HEK293 (cell line): ENCODE results near the gene MKI67.

Experiments used
- CTCF ChIA-PET: fragments of 350-600 bp; formaldehyde crosslinking; extraction: SDS; loops from one replicate; lab custom pipeline; 2021; ENCODE audit warnings: antibody characterized with exemption; lab: Yijun Ruan, JAX
- POLR2A ChIA-PET: fragments of 300-600 bp; formaldehyde crosslinking; extraction: SDS; loops from one replicate; lab custom pipeline; 2020; ENCODE audit warnings: antibody characterized with exemption, inconsistent platforms; lab: Yijun Ruan, JAX
- H3K27ac ChIP-seq: fragments of 200-500 bp; sonication (Bioruptor generic); 2 replicates; pipeline ENCODE4 v1.5.1; 2014; ENCODE audit warnings: low read depth, low read length, control low read depth, inconsistent platforms; ENCODE audit errors: extremely low read depth
- H3K36me3 ChIP-seq, 2 experiments: fragments of 200-500 bp in 1 of 2; sonication (Bioruptor generic) in 1 of 2; 1 replicate in 1 of 2; 2 replicates in 1 of 2; pipeline ENCODE4 v1.5.1; 2014 to 2017; ENCODE audit warnings: inconsistent platforms in 2 of 2, low read length in 2 of 2; ENCODE audit not compliant: control insufficient read depth in 2 of 2, insufficient read depth in 1 of 2
- H3K4me1 ChIP-seq: fragments of 200-500 bp; sonication (Bioruptor generic); 2 replicates; pipeline ENCODE4 v1.5.1; 2014; ENCODE audit warnings: mild to moderate bottlenecking, low read length, inconsistent platforms; ENCODE audit not compliant: control insufficient read depth, insufficient read depth
- H3K4me3 ChIP-seq: 2 replicates; pipeline ENCODE4 v1.5.1; 2011; ENCODE audit warnings: low read depth, mild to moderate bottlenecking, control low read depth, low read length, moderate library complexity
- H3K9me3 ChIP-seq: fragments of 200-500 bp; sonication (Bioruptor generic); 2 replicates; pipeline ENCODE4 v1.5.1; 2014; ENCODE audit warnings: low read depth, low read length, inconsistent platforms; ENCODE audit not compliant: control insufficient read depth, insufficient read depth
- BCL11B ChIP-seq: fragments of 450-650 bp; formaldehyde crosslinking; IDR thresholded peaks from 2 replicates; pipeline ENCODE4 v1.5.1; 2016; ENCODE audit warnings: low read depth, missing biosample characterization, missing genetic modification characterization
- FEZF1 ChIP-seq: fragments of 450-650 bp; formaldehyde crosslinking; IDR thresholded peaks from 2 replicates; pipeline ENCODE4 v1.5.1; 2016; ENCODE audit warnings: missing biosample characterization, missing genetic modification characterization
- GLIS2 ChIP-seq: fragments of 450-650 bp; formaldehyde crosslinking; IDR thresholded peaks from 2 replicates; pipeline ENCODE4 v1.5.1; 2016; ENCODE audit warnings: missing biosample characterization, missing genetic modification characterization
- KLF10 ChIP-seq: fragments of 450-650 bp; IDR thresholded peaks from 2 replicates; pipeline ENCODE4 v1.5.1; 2018; ENCODE audit warnings: missing biosample characterization, mild to moderate bottlenecking, missing genetic modification characterization
- KLF16 ChIP-seq: fragments of 450-650 bp; formaldehyde crosslinking; IDR thresholded peaks from 2 replicates; pipeline ENCODE4 v1.5.1; 2017; ENCODE audit warnings: missing biosample characterization, missing genetic modification characterization
- MEIS1 ChIP-seq: sonication (generic); formaldehyde crosslinking; IDR thresholded peaks from 2 replicates; pipeline ENCODE4 v1.8.1; 2022; ENCODE audit warnings: missing genetic modification reagents, mild to moderate bottlenecking, borderline replicate concordance
- MYNN ChIP-seq: fragments of 450-650 bp; formaldehyde crosslinking; IDR thresholded peaks from 2 replicates; pipeline ENCODE4 v1.5.1; 2016; ENCODE audit warnings: missing biosample characterization, missing genetic modification characterization, borderline replicate concordance
- SALL2 ChIP-seq: fragments of 450-650 bp; formaldehyde crosslinking; IDR thresholded peaks from 2 replicates; pipeline ENCODE4 v1.5.0; 2017; ENCODE audit warnings: missing biosample characterization, mild to moderate bottlenecking, missing genetic modification characterization, borderline replicate concordance
- SCRT2 ChIP-seq: fragments of 450-650 bp; formaldehyde crosslinking; IDR thresholded peaks from 2 replicates; pipeline ENCODE4 v1.5.1; 2016; ENCODE audit warnings: missing biosample characterization, missing genetic modification characterization
- ZNF175 ChIP-seq: fragments of 450-650 bp; formaldehyde crosslinking; IDR thresholded peaks from 2 replicates; pipeline ENCODE4 v1.5.1; 2016; ENCODE audit warnings: missing biosample characterization, missing genetic modification characterization
- ZNF239 ChIP-seq: fragments of 450-650 bp; formaldehyde crosslinking; IDR thresholded peaks from 2 replicates; pipeline ENCODE4 v1.5.1; 2016; ENCODE audit warnings: missing biosample characterization, missing genetic modification characterization
- ZNF341 ChIP-seq: fragments of 450-650 bp; formaldehyde crosslinking; IDR thresholded peaks from 2 replicates; pipeline ENCODE4; 2016; ENCODE audit warnings: low read depth, missing biosample characterization, missing genetic modification characterization
- ZNF391 ChIP-seq: fragments of 450-650 bp; formaldehyde crosslinking; IDR thresholded peaks from 2 replicates; pipeline ENCODE4 v1.5.1; 2016; ENCODE audit warnings: low read depth, missing biosample characterization, missing genetic modification characterization, borderline replicate concordance
- ZNF394 ChIP-seq: fragments of 450-650 bp; formaldehyde crosslinking; IDR thresholded peaks from 2 replicates; pipeline ENCODE4 v1.5.1; 2016; ENCODE audit warnings: missing biosample characterization, missing genetic modification characterization, mild to moderate bottlenecking, moderate library complexity, borderline replicate concordance
- ZNF585B ChIP-seq: fragments of 450-650 bp; formaldehyde crosslinking; IDR thresholded peaks from 2 replicates; pipeline ENCODE4 v1.5.1; 2016; ENCODE audit warnings: missing biosample characterization, missing genetic modification characterization
- ZNF621 ChIP-seq: fragments of 450-650 bp; formaldehyde crosslinking; IDR thresholded peaks from 2 replicates; pipeline ENCODE4 v1.5.1; 2017; ENCODE audit warnings: missing biosample characterization, missing genetic modification characterization
- ZNF624 ChIP-seq: fragments of 450-650 bp; formaldehyde crosslinking; IDR thresholded peaks from 2 replicates; pipeline ENCODE4 v1.5.1; 2017; ENCODE audit warnings: missing biosample characterization, missing genetic modification characterization
- ZNF658 ChIP-seq: fragments of 450-650 bp; formaldehyde crosslinking; IDR thresholded peaks from 2 replicates; pipeline ENCODE4; 2016; ENCODE audit warnings: missing biosample characterization, missing genetic modification characterization
- ZNF785 ChIP-seq: fragments of 450-650 bp; formaldehyde crosslinking; IDR thresholded peaks from 2 replicates; pipeline ENCODE4 v1.5.1; 2016; ENCODE audit warnings: missing biosample characterization, missing genetic modification characterization
- TF ChIP-seq, protein P1 (sequence below): fragments of 450-650 bp; formaldehyde crosslinking; IDR thresholded peaks from 2 replicates; pipeline ENCODE4 v1.5.1; 2016; ENCODE audit warnings: missing biosample characterization, missing genetic modification characterization
- TF ChIP-seq, protein P2 (sequence below): fragments of 450-650 bp; formaldehyde crosslinking; IDR thresholded peaks from 2 replicates; pipeline ENCODE4 v1.5.0; 2017; ENCODE audit warnings: missing biosample characterization, missing genetic modification characterization, borderline replicate concordance
- TF ChIP-seq, protein P3 (sequence below): fragments of 450-650 bp; formaldehyde crosslinking; IDR thresholded peaks from 2 replicates; pipeline ENCODE4 v1.5.1; 2016; ENCODE audit warnings: missing biosample characterization, missing genetic modification characterization

Gene MKI67

DNA sequence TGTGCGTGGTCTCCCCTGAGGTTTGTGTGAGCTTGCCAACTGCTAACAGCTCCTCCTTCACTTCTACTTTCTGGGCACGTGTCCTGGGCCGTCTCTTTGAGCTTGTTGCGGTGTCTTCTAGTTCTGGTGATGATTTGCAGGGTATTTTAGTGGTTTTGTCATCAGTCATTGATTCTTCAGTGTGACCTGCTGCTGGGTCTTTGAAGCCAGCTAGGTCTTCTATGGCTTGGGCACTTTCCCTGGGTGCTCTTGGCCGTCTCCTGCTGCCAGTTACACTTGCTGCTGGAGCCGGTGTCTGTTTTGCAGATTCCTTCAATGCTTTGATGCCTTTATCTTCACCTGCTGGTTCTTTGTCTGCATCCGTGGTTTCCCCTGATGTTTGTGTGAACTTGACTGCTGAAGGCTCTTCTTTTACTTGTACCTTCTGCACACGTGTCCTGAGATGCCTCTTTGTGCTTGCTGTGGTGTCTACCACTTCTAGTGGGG is 23.0 kb downstream of the MKI67 start (continued):
- TF ChIP-seq GLIS2 (tag by site-specific recombination) (no peak), FEZF1 (no peak), ZNF239 (tag by site-specific recombination) (no peak)
- TF ChIP-seq, all 188 proteins: peak for 0

DNA sequence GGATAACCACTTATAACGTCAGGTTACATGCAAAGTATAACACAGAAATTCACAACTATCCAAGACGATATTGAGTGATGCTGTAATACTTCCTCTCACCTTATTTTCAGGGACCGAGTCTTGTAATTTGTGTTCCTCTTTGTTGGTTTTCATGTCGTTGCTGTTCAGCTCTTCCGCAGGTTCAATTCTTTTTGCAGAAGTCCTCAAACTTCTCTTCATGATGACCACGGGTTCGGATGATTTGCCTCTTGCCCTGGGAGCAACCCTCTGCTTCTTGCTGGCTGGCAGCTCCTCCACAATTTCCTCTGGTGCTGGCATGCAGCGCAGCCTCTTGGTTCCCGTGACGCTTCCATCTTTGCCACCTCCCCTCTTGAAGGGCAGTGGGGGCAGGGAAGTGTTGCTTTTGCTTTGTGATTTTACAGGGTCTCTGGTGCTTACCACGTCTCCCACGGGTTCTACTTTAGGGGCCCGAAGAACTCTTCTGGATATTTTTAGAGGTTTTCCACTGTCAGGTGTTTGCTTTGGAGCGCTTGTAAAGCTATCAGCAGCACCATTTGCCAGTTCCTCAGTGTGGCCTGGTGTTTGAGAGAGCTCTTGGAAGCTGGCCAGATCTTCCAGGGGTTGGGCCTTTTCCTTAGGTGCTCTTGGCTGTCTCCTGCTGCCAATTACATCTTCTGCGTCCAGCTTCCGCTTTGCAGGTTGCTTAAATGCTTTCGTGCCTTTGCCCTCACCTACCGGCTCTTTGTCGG is 23.6 kb downstream of the MKI67 start:
- CTCF ChIA-PET: interaction anchor here (3.5 kb wide), 1 partner anchor 14 kb away, joined by 14 read pairs; no protein-coding TSS in a partner anchor
- TF ChIP-seq ZNF175 (tag by site-specific recombination): no peak
- TF ChIP-seq ZNF341: 0 out of 2 replicates have a peak, but pooled peaks have one; percentile 32
- Histone ChIP-seq H3K27ac (no peak overlapping the region), H3K4me3 (no peak overlapping the region), H3K36me3 (peaks cover 81 to 100% of the 10 kb centered on the region in 2 experiments), H3K4me1 (no peaks in the 10 kb centered on the region), H3K9me3 (no peaks in the 10 kb centered on the region)
- POLR2A ChIA-PET: no interaction called here

DNA sequence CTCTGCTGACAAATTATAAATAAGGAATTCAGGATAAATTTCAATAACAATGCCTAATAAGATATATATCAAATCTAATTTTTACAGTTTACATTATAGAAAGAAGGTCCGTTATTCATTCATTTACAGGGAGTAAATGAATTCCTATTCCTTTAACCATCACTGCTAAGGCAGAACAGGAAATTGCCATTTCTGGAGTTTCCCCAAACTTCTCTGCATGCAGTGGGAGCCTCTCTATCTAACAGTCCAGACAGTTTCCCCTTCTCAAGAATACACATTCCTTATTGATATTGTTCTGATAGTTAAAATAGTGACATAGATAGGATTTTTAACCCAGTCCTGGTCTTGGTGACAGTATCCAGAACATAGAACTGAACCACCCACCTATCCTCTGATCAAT is 24.3 kb downstream of the MKI67 start:
- CTCF ChIA-PET: no interaction called here
- Histone ChIP-seq H3K27ac (no peak overlapping the region), H3K4me1 (no peaks in the 10 kb centered on the region), H3K36me3 (peaks cover 77 to 100% of the 10 kb centered on the region in 2 experiments), H3K9me3 (no peaks in the 10 kb centered on the region), H3K4me3 (no peak overlapping the region)
- TF ChIP-seq KLF10 (tag by site-specific recombination) (no peak), ZNF341 (no peak), ZNF624 (tag by site-specific recombination) (no peak), MEIS1 (no peak), GLIS2 (tag by site-specific recombination) (no peak), BCL11B (no peak), ZNF585B (tag by site-specific recombination) (no peak), ZNF621 (tag by site-specific recombination) (no peak), ZNF391 (tag by site-specific recombination) (no peak), ZNF239 (tag by site-specific recombination) (no peak), SCRT2 (tag by site-specific recombination) (no peak), KLF16 (tag by site-specific recombination) (no peak), MYNN (tag by site-specific recombination) (no peak), ZNF394 (tag by site-specific recombination) (no peak), ZNF785 (tag by site-specific recombination) (no peak), ZNF658 (tag by site-specific recombination) (no peak), SALL2 (tag by site-specific recombination) (no peak)
- TF ChIP-seq, protein P1, sequence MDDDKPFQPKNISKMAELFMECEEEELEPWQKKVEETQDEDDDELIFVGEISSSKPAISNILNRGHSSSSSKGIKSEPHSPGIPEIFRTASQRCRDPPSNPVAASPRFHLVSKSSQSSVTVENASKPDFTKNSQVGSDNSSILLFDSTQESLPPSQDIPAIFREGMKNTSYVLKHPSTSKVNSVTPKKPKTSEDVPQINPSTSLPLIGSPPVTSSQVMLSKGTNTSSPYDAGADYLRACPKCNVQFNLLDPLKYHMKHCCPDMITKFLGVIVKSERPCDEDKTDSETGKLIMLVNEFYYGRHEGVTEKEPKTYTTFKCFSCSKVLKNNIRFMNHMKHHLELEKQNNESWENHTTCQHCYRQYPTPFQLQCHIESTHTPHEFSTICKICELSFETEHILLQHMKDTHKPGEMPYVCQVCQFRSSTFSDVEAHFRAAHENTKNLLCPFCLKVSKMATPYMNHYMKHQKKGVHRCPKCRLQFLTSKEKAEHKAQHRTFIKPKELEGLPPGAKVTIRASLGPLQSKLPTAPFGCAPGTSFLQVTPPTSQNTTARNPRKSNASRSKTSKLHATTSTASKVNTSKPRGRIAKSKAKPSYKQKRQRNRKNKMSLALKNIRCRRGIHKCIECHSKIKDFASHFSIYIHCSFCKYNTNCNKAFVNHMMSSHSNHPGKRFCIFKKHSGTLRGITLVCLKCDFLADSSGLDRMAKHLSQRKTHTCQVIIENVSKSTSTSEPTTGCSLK: no peak
- TF ChIP-seq, protein P2, sequence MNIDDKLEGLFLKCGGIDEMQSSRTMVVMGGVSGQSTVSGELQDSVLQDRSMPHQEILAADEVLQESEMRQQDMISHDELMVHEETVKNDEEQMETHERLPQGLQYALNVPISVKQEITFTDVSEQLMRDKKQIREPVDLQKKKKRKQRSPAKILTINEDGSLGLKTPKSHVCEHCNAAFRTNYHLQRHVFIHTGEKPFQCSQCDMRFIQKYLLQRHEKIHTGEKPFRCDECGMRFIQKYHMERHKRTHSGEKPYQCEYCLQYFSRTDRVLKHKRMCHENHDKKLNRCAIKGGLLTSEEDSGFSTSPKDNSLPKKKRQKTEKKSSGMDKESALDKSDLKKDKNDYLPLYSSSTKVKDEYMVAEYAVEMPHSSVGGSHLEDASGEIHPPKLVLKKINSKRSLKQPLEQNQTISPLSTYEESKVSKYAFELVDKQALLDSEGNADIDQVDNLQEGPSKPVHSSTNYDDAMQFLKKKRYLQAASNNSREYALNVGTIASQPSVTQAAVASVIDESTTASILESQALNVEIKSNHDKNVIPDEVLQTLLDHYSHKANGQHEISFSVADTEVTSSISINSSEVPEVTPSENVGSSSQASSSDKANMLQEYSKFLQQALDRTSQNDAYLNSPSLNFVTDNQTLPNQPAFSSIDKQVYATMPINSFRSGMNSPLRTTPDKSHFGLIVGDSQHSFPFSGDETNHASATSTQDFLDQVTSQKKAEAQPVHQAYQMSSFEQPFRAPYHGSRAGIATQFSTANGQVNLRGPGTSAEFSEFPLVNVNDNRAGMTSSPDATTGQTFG (tag by site-specific recombination): no peak
- TF ChIP-seq, protein P3, sequence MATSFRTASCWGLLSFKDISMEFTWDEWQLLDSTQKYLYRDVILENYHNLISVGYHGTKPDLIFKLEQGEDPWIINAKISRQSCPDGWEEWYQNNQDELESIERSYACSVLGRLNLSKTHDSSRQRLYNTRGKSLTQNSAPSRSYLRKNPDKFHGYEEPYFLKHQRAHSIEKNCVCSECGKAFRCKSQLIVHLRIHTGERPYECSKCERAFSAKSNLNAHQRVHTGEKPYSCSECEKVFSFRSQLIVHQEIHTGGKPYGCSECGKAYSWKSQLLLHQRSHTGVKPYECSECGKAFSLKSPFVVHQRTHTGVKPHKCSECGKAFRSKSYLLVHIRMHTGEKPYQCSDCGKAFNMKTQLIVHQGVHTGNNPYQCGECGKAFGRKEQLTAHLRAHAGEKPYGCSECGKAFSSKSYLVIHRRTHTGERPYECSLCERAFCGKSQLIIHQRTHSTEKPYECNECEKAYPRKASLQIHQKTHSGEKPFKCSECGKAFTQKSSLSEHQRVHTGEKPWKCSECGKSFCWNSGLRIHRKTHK (tag by site-specific recombination): no peak
- POLR2A ChIA-PET: no interaction called here
